Activated naive CD4-positive, alpha-beta T cell treated with anti-CD3 and anti-CD28 coated beads, Interleukin-2, amount 50 U/mL, for 72 hours (primary cell): Measurements from ENCODE around the gene ATE1. TPM values are rescaled to one million over a fixed set of nuclear protein-coding genes. Genes with fewer than 3 reads are reported as not detected.
"Not testable (repeated sequence)": the region's sequence is repeated elsewhere in the genome, so short reads cannot be mapped to it uniquely, and the experiment has no call there.

Experiments used
- ATAC-seq, 2 donors: fragments of 150-1000 bp; cut with Tn5 transposase; 2 replicates each; pipeline ENCODE4 v1.10.0; 2021; ENCODE audit warnings: mild to moderate bottlenecking in 2 of 2, moderate library complexity in 2 of 2
- DNase-seq, 2 donors: peaks; one replicate each; pipeline ENCODE4 v3.0.0; 2021 to 2022; ENCODE audit warnings: low spot score in 2 of 2
- H3K27ac Mint-ChIP-seq, 2 donors: one replicate each; pipeline ENCODE4 v1.8.0; 2022; ENCODE audit warnings: mild to moderate bottlenecking in 2 of 2, mixed read lengths in 2 of 2
- H3K36me3 Mint-ChIP-seq, 2 donors: one replicate each; pipeline ENCODE4 v1.8.0; 2022; ENCODE audit warnings: mixed read lengths in 2 of 2
- H3K9me3 Mint-ChIP-seq, 2 donors: one replicate each; pipeline ENCODE4 v1.8.0; 2022; ENCODE audit warnings: mixed read lengths in 2 of 2
- total RNA-seq, 2 donors: library from RNA; stranded (reverse); gene quantifications; one replicate each; pipeline ENCODE4 v1.2.3, GENCODE V29; 2022

The ATE1 gene
- total RNA-seq, result 10 to 100 TPM in 1 of 2 donors, 1 to 10 TPM in 1; 9.0 to 18.6 TPM

- Mint-ChIP-seq H3K36me3 (peaks cover 7 to 16% of the 10 kb centered on the region in 2 donors), H3K27ac (peak within 1 kb of the TSS; percentile 96 to 99), H3K9me3 (no peaks in the 10 kb centered on the region)
- ATAC-seq (peak; percentile 77 to 96), DNase-seq (peak; percentile 82 to 83)
Observed at GRCh38 chr10:121927841-121928527, at the start of gene ATE1. ATE1 (minus strand) TSS chr10:121928031; CDS start chr10:121927949, 82 bp downstream.

- Mint-ChIP-seq H3K27ac (no peak overlapping the region), H3K9me3 (peaks cover 0 to 5% of the 10 kb centered on the region in 2 donors), H3K36me3 (peaks cover 5 to 11% of the 10 kb centered on the region in 2 donors)
- no peak for DNase-seq
- ATAC-seq, result no peak
Observed at GRCh38 chr10:121976607-121977006, 48.8 kb upstream of the ATE1 start.

DNA sequence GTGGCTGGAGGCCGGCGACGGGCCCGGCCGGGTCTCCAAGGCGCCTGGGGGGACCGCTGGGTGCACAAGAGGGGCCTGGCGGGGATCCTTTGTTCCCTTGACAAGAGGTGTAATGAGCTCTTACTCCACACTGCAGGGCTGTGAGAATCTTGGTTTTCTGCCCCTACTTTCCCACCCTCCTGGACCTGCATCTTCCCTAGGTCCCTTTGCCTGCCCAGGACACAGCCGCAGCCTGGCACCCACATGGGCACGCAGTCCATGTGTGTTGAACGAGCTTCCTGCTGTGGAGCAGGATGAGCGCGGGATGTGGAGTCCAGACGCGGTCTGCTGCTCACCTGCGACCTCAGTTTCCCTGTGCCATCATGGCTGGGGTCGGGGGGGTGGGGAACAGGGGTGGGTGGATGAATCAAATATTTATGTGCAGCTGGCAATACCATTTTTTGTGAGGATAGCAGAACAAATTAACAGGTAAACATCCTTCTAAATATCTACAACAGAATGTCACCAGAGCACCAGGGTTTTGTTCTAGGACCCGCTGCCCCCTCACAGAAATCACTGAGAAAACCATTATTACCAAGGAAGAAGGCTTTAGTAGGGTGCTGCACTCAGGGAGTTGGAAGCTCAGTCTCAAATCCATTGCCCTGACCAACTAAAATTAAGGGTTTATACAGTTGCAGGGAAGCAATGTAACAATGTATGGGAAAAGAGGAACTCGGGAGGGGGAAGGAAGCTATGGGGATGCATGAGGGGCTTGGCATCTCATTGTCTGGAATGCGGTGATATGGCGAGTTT lies 47.7 kb upstream of the ATE1 start:
- peaks cover 0 to 5% of the 10 kb centered on the region in 2 donors for H3K9me3 Mint-ChIP-seq
- H3K36me3 Mint-ChIP-seq, result peaks cover 5 to 11% of the 10 kb centered on the region in 2 donors
- peak in 1 of 2 donors; percentile 27 for ATAC-seq
- no peak for DNase-seq
- peak overlapping the region in 1 of 2 donors; percentile 93 for H3K27ac Mint-ChIP-seq

GRCh38 chr10:121974535-121975294 lies 46.9 kb upstream of the ATE1 start, which contains the start of gene NSMCE4A:
NSMCE4A (minus strand) TSS chr10:121975217; CDS start chr10:121975165, 52 bp downstream.
- Mint-ChIP-seq H3K36me3 (peaks cover 5 to 11% of the 10 kb centered on the region in 2 donors), H3K27ac (peak within 1 kb of the TSS; percentile 70 to 93), H3K9me3 (peaks cover 0 to 5% of the 10 kb centered on the region in 2 donors)
- DNase-seq (peak; percentile 77 to 82), ATAC-seq (peak; percentile 85 to 87)

GRCh38 chr10:121974019-121974534 lies 46.2 kb upstream of the ATE1 start:
- Mint-ChIP-seq H3K27ac (peak overlapping the region; percentile 55 to 70), H3K9me3 (peaks cover 0 to 5% of the 10 kb centered on the region in 2 donors), H3K36me3 (peaks cover 5 to 11% of the 10 kb centered on the region in 2 donors)
- ATAC-seq, result peak in 1 of 2 donors; percentile 19
- DNase-seq, result no peak

- not testable (repeated sequence) for H3K9me3 Mint-ChIP-seq, ATAC-seq, DNase-seq, H3K27ac Mint-ChIP-seq, H3K36me3 Mint-ChIP-seq
Observed at GRCh38 chr10:121969086-121969485, 41.3 kb upstream of the ATE1 start.

- peaks cover 4 to 6% of the 10 kb centered on the region in 2 donors for H3K36me3 Mint-ChIP-seq
- ATAC-seq (no peak), DNase-seq (no peak)
- H3K9me3 Mint-ChIP-seq, result no peaks in the 10 kb centered on the region
- no peak overlapping the region for H3K27ac Mint-ChIP-seq
Observed at GRCh38 chr10:121965996-121966395, 38.2 kb upstream of the ATE1 start.

GRCh38 chr10:121961456-121961855 lies 33.6 kb upstream of the ATE1 start:
- no peak for ATAC-seq
- Mint-ChIP-seq H3K9me3 (no peaks in the 10 kb centered on the region), H3K27ac (no peak overlapping the region), H3K36me3 (peaks cover 4 to 19% of the 10 kb centered on the region in 2 donors)
- DNase-seq, result no peak

DNA sequence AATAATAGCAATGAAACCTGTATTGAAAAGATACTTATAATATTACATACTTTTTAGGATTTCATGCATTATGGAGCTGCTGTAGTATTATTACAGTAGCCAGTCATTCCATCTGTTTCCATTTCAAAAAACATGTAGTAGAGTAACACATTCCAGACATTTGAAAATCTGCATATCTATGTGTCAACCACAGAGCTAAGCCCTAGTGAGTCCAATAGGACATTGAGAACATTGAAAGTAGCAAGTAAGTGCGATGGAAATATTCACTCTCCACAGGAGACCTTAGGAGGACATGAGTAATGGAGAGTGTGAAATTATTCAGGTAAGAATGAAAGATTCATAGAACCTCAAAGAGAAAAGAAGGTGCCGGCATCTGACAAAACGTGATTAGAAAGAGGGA lies 31.8 kb upstream of the ATE1 start:
- H3K27ac Mint-ChIP-seq, result peak overlapping the region; percentile 62 to 69
- no peak for DNase-seq

DNA sequence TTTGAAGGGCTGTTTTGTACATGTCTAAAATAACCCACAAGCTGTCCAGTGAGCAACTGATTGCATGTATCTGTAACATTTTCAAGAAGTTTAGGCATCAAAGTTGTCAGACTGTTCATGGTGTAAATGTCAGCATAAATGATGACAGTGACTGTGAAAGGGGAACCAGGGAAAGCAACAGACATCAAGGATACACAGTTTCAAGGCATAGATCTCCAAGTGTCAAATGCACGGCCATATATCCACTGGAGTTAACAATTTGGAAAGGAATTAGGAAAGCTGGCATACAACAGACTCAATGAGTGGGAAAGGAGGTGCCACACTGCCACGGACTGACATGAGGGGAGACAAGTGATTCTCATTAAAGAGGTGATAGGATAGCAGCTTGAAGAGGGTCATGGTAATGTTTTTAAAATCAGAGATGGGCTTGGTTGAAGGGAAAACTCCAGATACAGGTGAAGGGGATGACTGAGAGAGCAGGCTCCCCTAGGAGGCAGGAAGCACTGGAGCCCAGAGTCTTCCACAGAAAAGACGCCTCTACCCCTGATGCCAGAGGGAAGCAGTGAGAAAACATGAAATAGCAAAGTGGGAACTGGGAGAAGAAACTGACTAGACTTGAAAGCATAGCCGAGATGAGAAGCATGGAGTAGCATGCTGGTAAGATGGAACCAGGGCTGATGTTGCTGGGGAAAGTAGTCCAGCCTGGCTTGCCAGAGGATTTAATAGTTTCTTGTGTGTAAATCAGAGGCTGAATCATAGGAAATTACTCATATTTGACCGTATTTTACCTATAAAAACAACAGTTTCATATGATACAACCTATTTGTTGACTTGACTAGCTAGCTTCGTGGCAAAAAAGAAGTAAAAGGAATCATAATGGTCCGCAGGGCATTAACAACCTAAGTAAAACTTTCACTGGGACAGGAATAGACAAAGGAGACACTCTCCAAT lies 28.6 kb upstream of the ATE1 start:
- H3K27ac Mint-ChIP-seq, result peak overlapping the region; percentile 34 to 58

More for the DNA sequence above, 31.8 kb upstream of the ATE1 start:
- H3K36me3 Mint-ChIP-seq, result peaks cover 0 to 19% of the 10 kb centered on the region in 2 donors
- peak; percentile 96 to 97 for ATAC-seq
- no peaks in the 10 kb centered on the region for H3K9me3 Mint-ChIP-seq

DNA sequence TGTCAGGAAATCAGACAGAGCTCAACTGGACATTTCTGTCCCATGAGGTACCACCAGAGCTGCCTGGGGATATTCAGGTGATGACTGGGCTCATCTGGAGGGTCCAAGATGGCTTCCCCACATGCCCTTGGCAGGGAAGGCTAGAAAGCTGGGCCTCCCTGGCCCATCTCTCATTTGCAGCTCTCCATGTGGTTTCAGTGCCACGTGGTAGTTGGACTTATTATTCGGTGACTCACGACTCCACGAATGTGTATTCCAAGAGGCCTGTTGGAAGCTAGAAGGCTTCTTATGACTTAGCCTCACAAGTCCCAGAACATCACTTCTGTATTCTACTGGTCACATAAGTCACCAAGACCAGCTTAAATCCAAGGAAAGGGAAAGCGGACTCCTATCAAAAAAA lies 24.4 kb upstream of the ATE1 start:
- DNase-seq, result no peak
- no peak for ATAC-seq
- Mint-ChIP-seq H3K36me3 (peaks cover 0 to 20% of the 10 kb centered on the region in 2 donors), H3K9me3 (peaks cover 0 to 5% of the 10 kb centered on the region in 2 donors), H3K27ac (no peak overlapping the region)

More for the DNA sequence above, 28.6 kb upstream of the ATE1 start:
- Mint-ChIP-seq H3K9me3 (peaks cover 0 to 5% of the 10 kb centered on the region in 2 donors), H3K36me3 (peaks cover 0 to 26% of the 10 kb centered on the region in 2 donors)
- DNase-seq (no peak), ATAC-seq (no peak)

DNA sequence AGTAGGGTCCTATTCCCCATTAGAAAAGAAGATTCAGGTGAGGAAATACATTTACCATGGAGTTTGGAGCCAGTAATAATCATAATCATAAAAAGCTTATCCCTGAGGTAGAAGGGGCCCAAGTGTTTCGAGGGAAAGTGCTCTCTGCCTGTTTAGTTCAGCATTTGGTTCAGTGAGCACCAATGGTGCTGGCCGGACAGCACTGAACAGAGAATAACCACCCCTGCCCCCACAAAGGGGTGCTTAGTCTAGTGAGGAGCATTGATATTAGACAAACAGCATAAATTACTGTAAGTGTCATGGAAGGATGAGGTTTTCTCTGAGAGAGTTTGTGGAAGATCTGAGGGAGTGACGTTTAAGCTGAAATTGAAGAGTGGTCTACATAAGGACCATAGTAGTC lies 21.6 kb upstream of the ATE1 start:
- no peak for DNase-seq
- no peak for ATAC-seq
- H3K36me3 Mint-ChIP-seq, result peaks cover 0 to 8% of the 10 kb centered on the region in 2 donors
- peak overlapping the region; percentile 8 to 73 for H3K27ac Mint-ChIP-seq
- peaks cover 0 to 5% of the 10 kb centered on the region in 2 donors for H3K9me3 Mint-ChIP-seq

- peaks cover 0 to 5% of the 10 kb centered on the region in 2 donors for H3K9me3 Mint-ChIP-seq
- DNase-seq (no peak), ATAC-seq (no peak)
- peaks cover 0 to 8% of the 10 kb centered on the region in 2 donors for H3K36me3 Mint-ChIP-seq
- H3K27ac Mint-ChIP-seq, result peak overlapping the region in 1 of 2 donors; percentile 8
Observed at GRCh38 chr10:121949049-121949448, 21.2 kb upstream of the ATE1 start.

GRCh38 chr10:121947343-121948330 lies 19.8 kb upstream of the ATE1 start:
- Mint-ChIP-seq H3K36me3 (no peaks in the 10 kb centered on the region), H3K27ac (no peak overlapping the region), H3K9me3 (no peaks in the 10 kb centered on the region)
- ATAC-seq (no peak), DNase-seq (no peak)
